IMR-90 (cell line): Measurements from ENCODE around the gene ZNF611. TPM values are rescaled to one million over a fixed set of nuclear protein-coding genes. Genes with fewer than 3 reads are reported as not detected.
A peak's percentile ranks its signal among the peaks of the same experiment; 100 is the strongest.

ENCODE experiments used
- ATAC-seq: fragments of 200-7000 bp; cut with Tn5 transposase; 2 replicates; pipeline ENCODE4 v1.9.1; 2020; ENCODE audit warnings: low read depth, mild to moderate bottlenecking, moderate library complexity
- BruUV-seq: library from RNA; stranded (reverse); fragments of 400-500 nt; replicated peaks from 2 replicates; lab custom pipeline; 2021; lab: Mats Ljungman, UMichigan
- CTCF ChIA-PET: fragments of 300-600 bp; formaldehyde crosslinking; extraction: SDS; loops from one replicate; lab custom pipeline; 2021; ENCODE audit warnings: antibody characterized with exemption; lab: Yijun Ruan, JAX
- POLR2A ChIA-PET: fragments of 300-600 bp; sonication (Branson Sonifier 250); formaldehyde crosslinking; loops from one replicate; lab custom pipeline; 2022; ENCODE audit warnings: antibody characterized with exemption; ENCODE audit not compliant: unreplicated experiment; lab: Charles Lee
- DNase-seq: peaks from one replicate; pipeline ENCODE4 v3.0.0; 2013
- H2AFZ ChIP-seq: replicated peaks from 2 replicates; pipeline ENCODE3; 2013; ENCODE audit warnings: low read length, mild to moderate bottlenecking; ENCODE audit not compliant: poor library complexity
- H2AK5ac ChIP-seq: 2 replicates; pipeline ENCODE4 v1.6.1; 2013; ENCODE audit warnings: low read depth, low read length, inconsistent platforms
- H2AK9ac ChIP-seq: replicated peaks from 2 replicates; pipeline ENCODE3; 2013; ENCODE audit warnings: mild to moderate bottlenecking, low read depth, low read length, moderate library complexity; ENCODE audit not compliant: poor library complexity
- H2BK120ac ChIP-seq: 2 replicates; pipeline ENCODE4 v1.6.1; 2013; ENCODE audit warnings: low read depth, low read length, inconsistent platforms
- H2BK15ac ChIP-seq: 3 replicates; pipeline ENCODE4 v1.6.1; 2013; ENCODE audit warnings: low read depth, low read length, inconsistent platforms
- H2BK20ac ChIP-seq: 2 replicates; pipeline ENCODE4 v1.6.1; 2013; ENCODE audit warnings: low read depth, mild to moderate bottlenecking, inconsistent platforms, low read length, moderate library complexity
- H2BK5ac ChIP-seq: 2 replicates; pipeline ENCODE4 v1.6.1; 2013; ENCODE audit warnings: mild to moderate bottlenecking, low read depth, low read length, inconsistent platforms; ENCODE audit not compliant: poor library complexity, severe bottlenecking
- H3K14ac ChIP-seq: replicated peaks from 2 replicates; pipeline ENCODE4 v1.6.1; 2013; ENCODE audit warnings: low read depth, low read length, inconsistent platforms
- H3K18ac ChIP-seq: 2 replicates; pipeline ENCODE4 v1.6.1; 2013; ENCODE audit warnings: low read depth, low read length, control low read depth
- H3K23ac ChIP-seq: 2 replicates; pipeline ENCODE4 v1.6.1; 2013; ENCODE audit warnings: low read depth, low read length, inconsistent platforms
- H3K27ac ChIP-seq: 2 replicates; pipeline ENCODE4 v1.5.1; 2013; ENCODE audit warnings: mild to moderate bottlenecking, control low read depth, low read length; ENCODE audit not compliant: insufficient read depth
- H3K27me3 ChIP-seq: 2 replicates; pipeline ENCODE4 v1.6.1; 2013; ENCODE audit warnings: low read length; ENCODE audit not compliant: control insufficient read depth, insufficient read depth
- H3K36me3 ChIP-seq: 2 replicates; pipeline ENCODE4 v1.6.1; 2013; ENCODE audit warnings: low read length, mixed read lengths; ENCODE audit not compliant: control insufficient read depth, insufficient read depth
- H3K4ac ChIP-seq: 2 replicates; pipeline ENCODE4 v1.6.1; 2013; ENCODE audit warnings: low read depth, low read length, inconsistent platforms
- H3K4me1 ChIP-seq: 2 replicates; pipeline ENCODE4 v1.6.1; 2013; ENCODE audit warnings: low read length, mixed read lengths; ENCODE audit not compliant: control insufficient read depth, insufficient read depth
- H3K4me2 ChIP-seq: 2 replicates; pipeline ENCODE4 v1.6.1; 2013; ENCODE audit warnings: low read depth, mild to moderate bottlenecking, control low read depth, low read length, moderate library complexity
- H3K4me3 ChIP-seq: 2 replicates; pipeline ENCODE4 v1.5.1; 2013; ENCODE audit warnings: low read depth, mild to moderate bottlenecking, control low read depth, low read length, moderate library complexity; ENCODE audit not compliant: insufficient read depth
- H3K56ac ChIP-seq: 2 replicates; pipeline ENCODE4 v1.6.1; 2013; ENCODE audit warnings: low read length, inconsistent platforms; ENCODE audit not compliant: insufficient read depth; ENCODE audit errors: extremely low read depth
- H3K79me1 ChIP-seq, 2 experiments: 2 replicates each; pipeline ENCODE4 v1.6.1; 2013; ENCODE audit warnings: low read length in 2 of 2, inconsistent platforms in 1 of 2, low read depth in 1 of 2
- H3K9ac ChIP-seq: 2 replicates; pipeline ENCODE4 v1.6.1; 2013; ENCODE audit warnings: low read depth, low read length, control low read depth
- H3K9me1 ChIP-seq: 2 replicates; pipeline ENCODE4 v1.6.1; 2013; ENCODE audit warnings: low read length, inconsistent platforms; ENCODE audit not compliant: insufficient read depth
- H3K9me3 ChIP-seq: 2 replicates; pipeline ENCODE4 v1.6.1; 2013; ENCODE audit warnings: low read length; ENCODE audit not compliant: control insufficient read depth, insufficient read depth
- H4K20me1 ChIP-seq: 2 replicates; pipeline ENCODE4 v1.6.1; 2013; ENCODE audit warnings: low read length, inconsistent platforms; ENCODE audit not compliant: insufficient read depth
- H4K5ac ChIP-seq: 2 replicates; pipeline ENCODE4 v1.6.1; 2013; ENCODE audit warnings: mild to moderate bottlenecking, low read depth, low read length, control low read depth
- H4K8ac ChIP-seq, 2 experiments: 2 replicates each; pipeline ENCODE4 v1.6.1; 2013; ENCODE audit warnings: low read depth in 2 of 2, low read length in 2 of 2, control low read depth in 1 of 2, inconsistent platforms in 1 of 2
- H4K91ac ChIP-seq: 2 replicates; pipeline ENCODE4 v1.6.1; 2013; ENCODE audit warnings: low read depth, low read length, inconsistent platforms; ENCODE audit not compliant: insufficient read depth
- BHLHE40 ChIP-seq: fragments of 150-350 bp; IDR thresholded peaks from 2 replicates; pipeline ENCODE4 v1.6.1; 2016; ENCODE audit warnings: mild to moderate bottlenecking, low read depth, low read length
- CEBPB ChIP-seq: IDR thresholded peaks from 2 replicates; pipeline ENCODE4 v1.6.1; 2012; ENCODE audit warnings: low read depth, low read length, improper control_type of control experiment
- ELK1 ChIP-seq: fragments of 150-350 bp; IDR thresholded peaks from 2 replicates; pipeline ENCODE4 v1.6.1; 2016; ENCODE audit warnings: low read depth, mild to moderate bottlenecking, low read length, moderate library complexity, borderline replicate concordance
- MAFK ChIP-seq: IDR thresholded peaks from 2 replicates; pipeline ENCODE4 v1.6.1; 2012; ENCODE audit warnings: low read depth, low read length, improper control_type of control experiment
- RCOR1 ChIP-seq: IDR thresholded peaks from 2 replicates; pipeline ENCODE4 v1.6.1; 2012; ENCODE audit warnings: mild to moderate bottlenecking, low read length, improper control_type of control experiment; ENCODE audit not compliant: insufficient replicate concordance
- SMC3 ChIP-seq: fragments of 150-350 bp; IDR thresholded peaks from 2 replicates; pipeline ENCODE4 v1.6.1; 2016; ENCODE audit warnings: low read depth, mild to moderate bottlenecking, antibody characterized with exemption, low read length, moderate library complexity
- WGBS, 2 experiments: methylation state at CpG; one replicate each; pipeline versions ENCODE4 v1.1.5 to v1.1.7; 2013; ENCODE audit warnings: missing lambda C conversion rate in 2 of 2; ENCODE audit not compliant: insufficient read length in 1 of 2; ENCODE audit errors: extremely low coverage in 2 of 2; 5-methylcytosine and 5-hydroxymethylcytosine counted together
- dilution Hi-C: fragments of 300-500 bp; cut with HindIII; formaldehyde crosslinking; loops from one replicate; pipeline ENCODE4 v1.14.3; 2018; ENCODE audit warnings: low sequenced_read_pairs; ENCODE audit not compliant: unreplicated experiment
- in situ Hi-C: fragments of 300-500 bp; cut with MboI; formaldehyde crosslinking; loops from 3 replicates; pipeline ENCODE4 v1.14.3; 2019; ENCODE audit warnings: low sequenced_read_pairs, inconsistent platforms, mixed read lengths
- intact Hi-C: fragments of 100-400 bp; cut with micrococcal nuclease; formaldehyde crosslinking; loops from 2 replicates; pipeline ENCODE4 v1.10.0; 2022
- polyA plus RNA-seq, 3 experiments: library from polyadenylated mRNA; depleted of rRNA; stranded (reverse); fragments of >200 nt; gene quantifications; 2 replicates each; pipeline ENCODE4 v1.2.3, GENCODE V29; 2012; ENCODE audit warnings: low replicate concordance in 1 of 3
- total RNA-seq: library from RNA; depleted of rRNA; stranded (reverse); fragments of >200 nt; gene quantifications from 2 replicates; pipeline ENCODE4 v1.2.3, GENCODE V29; 2012

Gene ZNF611
- total and polyA plus RNA-seq, 2 of the 4 experiments (the other 2 are of a cell fraction) = 3.8 to 8.8 TPM

- no peaks in the 10 kb centered on the region for H3K27me3 ChIP-seq
- H3K27ac ChIP-seq = peak overlapping the region; percentile 40; the same call in 1 of the 2 replicates
- no peak overlapping the region for H2BK15ac ChIP-seq
- dilution Hi-C loops = no loop called here
- BruUV-seq = no TSS peak
- H2BK20ac ChIP-seq = no peak overlapping the region
- H3K18ac ChIP-seq = no peak overlapping the region
- H3K56ac ChIP-seq = no peak overlapping the region
- H3K9me1 ChIP-seq = 0 out of 2 replicates have a peak, but pooled peaks cover 4% of the 10 kb centered on the region
- H4K20me1 ChIP-seq = peaks cover 12% of the 10 kb centered on the region
- no peak overlapping the region for H2AK9ac ChIP-seq
- no peak overlapping the region for H3K9ac ChIP-seq
- in situ Hi-C loops = no loop called here
- peaks cover 5% of the 10 kb centered on the region for H3K36me3 ChIP-seq
- H3K4me1 ChIP-seq = peaks cover 2% of the 10 kb centered on the region; the same call in 1 of the 2 replicates
- POLR2A ChIA-PET = no interaction called here
- H4K5ac ChIP-seq = no peak overlapping the region
- H3K4ac ChIP-seq = no peak overlapping the region
- no peak overlapping the region for H2AFZ ChIP-seq
- no peak overlapping the region for H4K8ac ChIP-seq
- no peak overlapping the region for H2BK120ac ChIP-seq
- H3K4me2 ChIP-seq = no peak overlapping the region
- no peak overlapping the region for H3K14ac ChIP-seq
- intact Hi-C loops = no loop called here
- no peak for TF ChIP-seq MAFK
- TF ChIP-seq SMC3 = no peak
- peak; percentile 57 for TF ChIP-seq CEBPB
- no peak for TF ChIP-seq ELK1
- no peak for TF ChIP-seq BHLHE40
- TF ChIP-seq RCOR1 = no peak
- ATAC-seq (peak; percentile 87), DNase-seq (peak; percentile 43)
- WGBS, 2 experiments = no CpG with 5 or more reads among the region's 4 CpGs
- CTCF ChIA-PET = no interaction called here
- H2AK5ac ChIP-seq = no peak overlapping the region
- H3K4me3 ChIP-seq = no peak overlapping the region
- H3K23ac ChIP-seq = no peak overlapping the region
- peaks cover 23 to 43% of the 10 kb centered on the region in 2 experiments for H3K79me1 ChIP-seq
- no peaks in the 10 kb centered on the region for H3K9me3 ChIP-seq
- H2BK5ac ChIP-seq = peak overlapping the region; percentile 31
- H4K91ac ChIP-seq = no peak overlapping the region
Measured at GRCh38 chr19:52673014-52673413, 61.8 kb downstream of the ZNF611 start.
